GM20000 (cell line): Measurements from ENCODE around the gene GKN2.
"Not testable (repeated sequence)": the region's sequence is repeated elsewhere in the genome, so short reads cannot be mapped to it uniquely, and the experiment has no call there.

Experiments
- DNase-seq: peaks from one replicate; pipeline ENCODE4 v3.0.0; 2012; ENCODE audit warnings: low spot score
- CTCF ChIP-seq: IDR thresholded peaks from 2 replicates; pipeline ENCODE4 v1.5.1; 2012; ENCODE audit warnings: mild to moderate bottlenecking, control low read depth; ENCODE audit errors: extremely low read depth, missing control alignments

GKN2 gene

DNA sequence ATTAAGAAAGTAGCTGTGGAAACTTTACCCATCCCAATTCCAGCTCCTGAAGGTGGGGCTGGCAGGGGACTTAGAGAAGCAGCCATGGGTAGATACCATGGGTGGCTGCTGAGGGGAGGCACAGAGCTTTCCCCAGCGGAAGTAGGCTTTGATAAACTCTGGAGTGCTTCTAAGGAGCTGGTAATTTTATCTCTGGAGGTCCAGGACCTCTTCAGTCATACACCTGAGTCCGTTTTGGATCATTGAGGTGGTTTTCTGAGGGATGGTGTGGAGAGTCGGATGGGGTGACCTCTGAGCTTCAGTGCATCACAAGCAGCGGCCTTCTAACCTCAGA, 44.8 kb downstream of the GKN2 start:
- TF ChIP-seq CTCF, result no peak
- DNase-seq, result no peak

DNA sequence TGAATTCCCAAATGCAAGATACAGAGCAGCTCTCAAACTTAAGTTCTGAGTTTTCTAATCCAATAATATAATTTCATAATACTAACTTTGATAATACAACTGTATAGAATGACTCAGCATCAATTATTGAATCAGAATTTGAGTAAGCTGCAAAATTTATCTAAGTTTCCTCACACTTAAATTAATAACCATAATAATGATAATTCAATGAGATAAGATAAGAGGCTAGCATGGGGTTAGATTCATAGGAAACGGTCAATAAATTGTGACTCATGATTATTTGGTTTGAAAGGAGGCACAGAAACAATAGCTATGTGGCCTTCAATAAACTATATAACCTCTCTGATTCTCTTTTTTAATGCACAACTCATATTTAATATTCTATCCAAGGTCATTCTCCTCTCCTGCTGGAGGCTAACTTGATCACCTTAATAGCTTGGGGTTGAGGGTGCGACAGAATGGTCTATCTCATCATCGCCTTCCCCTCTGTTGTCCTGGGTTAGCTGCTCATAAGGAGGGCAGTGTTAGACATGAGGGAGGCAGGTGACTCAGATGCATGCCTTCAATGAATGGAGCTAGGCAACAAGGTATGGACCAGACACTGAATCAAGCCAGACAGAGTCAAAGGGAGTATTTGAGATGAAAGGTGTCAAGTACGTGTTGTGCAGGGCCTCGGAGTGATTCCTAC, 45.3 kb downstream of the GKN2 start:
- no peak for DNase-seq
- TF ChIP-seq CTCF, result no peak

GRCh38 chr2:68906716-68907115, 46.0 kb downstream of the GKN2 start:
- DNase-seq, result no peak
- no peak for TF ChIP-seq CTCF

DNA sequence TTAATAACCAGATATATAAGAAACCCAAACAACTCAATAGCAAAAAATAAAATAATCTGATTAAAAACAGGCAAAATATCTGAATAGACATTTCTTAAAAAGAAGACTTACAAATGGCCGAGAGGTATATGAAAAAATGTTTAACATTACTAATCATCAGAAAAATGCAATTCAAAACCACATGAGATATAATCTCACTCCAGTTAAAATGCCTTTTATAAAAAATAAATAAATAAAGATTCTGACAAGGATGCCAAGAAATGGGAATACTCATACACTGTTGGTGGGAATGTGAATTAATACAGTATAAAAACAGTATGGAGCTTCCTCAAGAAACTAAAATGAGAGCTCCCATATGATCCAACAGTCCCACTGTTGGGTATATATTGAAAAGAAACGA, 47.6 kb downstream of the GKN2 start:
- TF ChIP-seq CTCF, result no peak
- no peak for DNase-seq

DNA sequence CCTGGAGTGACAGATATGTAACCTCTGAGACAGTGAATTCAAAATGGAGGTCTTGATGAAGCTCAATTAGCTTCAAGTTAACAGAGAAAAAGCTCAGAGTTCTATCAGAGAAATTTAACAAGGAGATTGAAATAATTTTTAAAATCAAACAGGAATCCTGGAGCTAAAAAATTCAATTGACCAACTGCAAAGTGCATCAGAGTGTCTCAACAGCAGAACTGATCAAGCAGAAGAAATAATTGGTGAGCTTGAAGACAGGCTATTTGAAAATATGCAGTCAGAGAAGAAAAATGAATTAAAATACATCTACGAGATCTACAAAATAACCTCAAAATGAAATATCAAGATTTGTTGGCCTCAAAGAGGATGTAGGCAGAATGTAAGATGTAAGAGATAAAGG, 51.1 kb downstream of the GKN2 start:
- TF ChIP-seq CTCF, result no peak
- DNase-seq, result no peak

- TF ChIP-seq CTCF, result no peak
- no peak for DNase-seq
Observed at GRCh38 chr2:68901199-68901514, 51.5 kb downstream of the GKN2 start.

GRCh38 chr2:68900496-68901198, 52.0 kb downstream of the GKN2 start:
- DNase-seq, result no peak
- TF ChIP-seq CTCF, result no peak

DNA sequence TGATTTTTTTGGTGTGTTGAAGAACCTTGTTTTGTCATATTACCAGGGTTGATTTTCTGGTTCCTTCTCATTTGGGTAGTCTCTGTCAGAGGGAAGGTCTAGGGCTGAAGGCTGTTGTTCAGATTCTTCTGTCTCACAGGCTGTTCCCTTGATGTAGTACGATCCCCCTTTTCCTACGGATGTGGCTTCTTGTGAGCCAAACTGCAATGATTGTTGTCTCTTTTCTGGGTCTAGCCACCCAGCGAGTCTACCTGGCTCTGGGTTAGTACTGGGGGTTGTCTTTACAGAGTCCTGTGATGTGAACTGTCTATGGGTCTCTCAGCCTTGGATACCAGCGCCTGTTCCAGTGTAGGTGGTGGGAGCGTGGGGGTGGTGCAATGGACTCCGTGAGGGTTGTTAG, 56.7 kb downstream of the GKN2 start:
- not testable (repeated sequence) for DNase-seq
